HK-2 (cell line): ENCODE measurements around the gene COL18A1.

Source experiments
- DNase-seq: peaks from one replicate; pipeline ENCODE4 v3.0.0-alpha.2; 2018; ENCODE audit not compliant: unreplicated experiment

Gene COL18A1

DNA sequence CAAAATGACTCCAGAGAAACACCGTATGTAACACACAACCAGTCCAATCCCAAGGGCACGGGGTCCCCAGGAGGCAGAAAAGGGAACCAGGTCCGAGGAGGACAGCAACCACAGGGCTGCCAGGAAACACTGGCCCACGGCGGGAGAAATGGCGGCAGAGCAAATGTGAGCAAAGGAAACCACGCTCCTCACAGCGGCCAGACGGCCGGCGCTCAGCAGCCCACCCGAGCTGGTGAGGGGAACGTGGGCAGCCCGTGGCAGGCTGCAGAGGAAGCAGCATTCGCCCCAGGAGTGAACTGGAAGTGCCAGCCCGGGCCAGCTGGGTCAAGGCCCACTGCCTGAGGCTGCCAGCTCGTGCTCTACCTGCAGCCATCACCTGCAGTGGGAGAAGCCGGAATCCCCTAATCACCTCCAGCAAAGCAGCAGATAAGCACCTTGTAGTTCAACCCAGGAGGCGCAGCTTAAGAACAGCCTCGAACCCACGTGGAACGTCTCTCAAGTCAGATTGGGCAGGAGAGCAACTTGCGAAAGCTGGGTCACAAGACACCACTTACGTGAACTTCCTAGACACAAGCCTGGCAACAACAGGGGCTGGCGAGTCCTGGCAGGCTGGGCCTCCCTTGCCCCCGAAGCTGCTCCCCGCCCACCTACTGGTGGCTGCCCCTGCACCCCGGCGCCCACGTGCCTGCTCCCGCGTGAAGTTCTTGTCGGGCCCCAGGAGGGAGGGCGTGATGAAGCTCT, 130.5 kb downstream of the COL18A1 start:
- no peak for DNase-seq

DNA sequence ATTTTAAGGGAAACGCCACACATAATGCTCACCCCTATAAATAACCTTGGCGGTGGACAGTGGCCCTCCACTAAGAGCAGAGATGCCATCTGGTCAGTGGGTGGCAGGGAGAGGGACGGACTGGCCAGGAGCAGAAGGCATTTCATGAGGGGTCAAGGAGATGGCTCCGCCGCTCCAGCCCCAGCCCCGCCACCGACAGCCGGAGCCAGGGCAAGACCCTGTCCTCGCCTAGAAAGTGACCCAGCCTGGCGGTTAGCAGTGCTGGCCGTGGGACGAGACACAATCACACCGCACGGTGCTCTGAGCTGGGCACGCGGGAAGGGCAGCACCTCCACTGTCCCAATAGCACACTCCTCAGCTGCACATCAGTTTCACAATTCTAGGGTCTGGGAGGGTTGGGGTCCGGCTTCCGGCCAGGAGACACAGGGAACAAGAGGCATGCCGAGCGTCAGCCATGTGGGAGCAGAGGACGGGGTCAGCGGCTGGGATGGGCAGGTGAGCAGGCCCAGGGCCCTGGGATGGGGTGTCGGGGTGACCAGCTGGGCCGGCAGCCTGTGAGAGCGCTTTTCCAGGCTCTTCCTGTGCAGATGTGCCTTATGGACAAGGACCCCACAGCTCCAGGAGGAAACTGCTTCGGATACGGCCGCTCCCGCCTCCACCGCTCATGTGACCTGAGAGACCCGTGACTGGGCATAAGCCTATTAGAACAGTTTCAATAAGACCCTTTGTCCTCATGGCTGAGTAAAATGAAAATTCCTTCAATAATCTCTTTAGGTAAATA, 131.5 kb downstream of the COL18A1 start:
- no peak for DNase-seq

- DNase-seq: no peak
Observed at GRCh38 chr21:45537111-45537745, 132.3 kb downstream of the COL18A1 start.

DNA sequence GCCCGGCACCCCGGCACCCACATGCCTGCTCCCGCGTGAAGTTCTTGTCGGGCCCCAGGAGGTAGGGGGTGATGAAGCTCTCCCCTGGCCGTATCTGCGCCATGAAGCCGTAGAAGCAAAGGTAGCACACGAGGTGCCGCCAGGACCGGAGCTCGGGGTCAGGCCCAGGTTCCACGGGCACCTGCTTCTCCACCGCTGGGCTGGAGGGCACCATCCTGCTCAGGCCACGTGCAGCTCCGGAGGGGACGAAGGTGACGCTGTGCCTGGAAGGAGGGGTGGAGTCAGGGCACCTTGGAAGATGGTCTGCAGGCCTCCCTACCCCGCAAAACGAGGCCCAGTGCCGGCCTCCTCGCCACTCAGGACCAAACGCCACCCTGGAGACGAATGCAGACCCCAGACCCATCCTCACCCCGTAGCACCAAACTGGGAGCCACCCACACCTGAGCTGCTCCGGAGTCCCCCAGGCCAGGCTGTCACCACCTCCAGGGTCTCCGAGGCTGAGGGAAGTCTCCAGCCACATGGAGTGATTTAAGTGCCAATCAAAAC, 132.9 kb downstream of the COL18A1 start:
- no peak for DNase-seq

GRCh38 chr21:45538381-45539045, 133.5 kb downstream of the COL18A1 start:
- no peak for DNase-seq

- no peak for DNase-seq
Observed at GRCh38 chr21:45539046-45539795, 134.3 kb downstream of the COL18A1 start.

- no peak for DNase-seq
Observed at GRCh38 chr21:45539796-45540600, 135.0 kb downstream of the COL18A1 start.

GRCh38 chr21:45540601-45540970, 135.6 kb downstream of the COL18A1 start:
- no peak for DNase-seq

- peak; percentile 50 for DNase-seq
Observed at GRCh38 chr21:45541221-45542039, 136.5 kb downstream of the COL18A1 start.

DNA sequence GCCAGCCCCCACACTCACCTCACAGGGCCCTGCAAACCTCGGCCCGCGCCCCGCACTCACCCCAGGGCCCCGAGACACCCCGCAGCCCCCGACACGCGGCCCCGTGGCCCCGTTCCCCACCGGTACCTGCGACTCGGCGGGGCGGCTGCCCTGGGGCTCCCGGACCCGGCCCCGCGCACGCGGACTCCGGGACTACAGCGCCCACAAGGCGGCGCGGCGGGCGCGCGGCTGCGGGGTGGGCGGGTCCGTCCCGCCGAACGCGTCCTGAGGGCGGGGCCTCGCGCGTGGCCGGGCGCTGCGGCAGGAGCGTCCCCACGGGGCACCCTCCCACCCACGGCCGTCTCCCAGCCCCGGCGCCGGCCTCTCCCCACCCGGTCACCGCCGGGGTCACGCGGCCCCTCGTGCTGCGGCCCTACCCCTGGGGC, 137.3 kb downstream of the COL18A1 start, which contains the start of gene SLC19A1:
Gene SLC19A1 (minus strand): TSS at position 199 of the 425 bp plus-strand sequence. CDS start 4,481 bp downstream, outside the sequence.
- DNase-seq: peak; percentile 47

DNA sequence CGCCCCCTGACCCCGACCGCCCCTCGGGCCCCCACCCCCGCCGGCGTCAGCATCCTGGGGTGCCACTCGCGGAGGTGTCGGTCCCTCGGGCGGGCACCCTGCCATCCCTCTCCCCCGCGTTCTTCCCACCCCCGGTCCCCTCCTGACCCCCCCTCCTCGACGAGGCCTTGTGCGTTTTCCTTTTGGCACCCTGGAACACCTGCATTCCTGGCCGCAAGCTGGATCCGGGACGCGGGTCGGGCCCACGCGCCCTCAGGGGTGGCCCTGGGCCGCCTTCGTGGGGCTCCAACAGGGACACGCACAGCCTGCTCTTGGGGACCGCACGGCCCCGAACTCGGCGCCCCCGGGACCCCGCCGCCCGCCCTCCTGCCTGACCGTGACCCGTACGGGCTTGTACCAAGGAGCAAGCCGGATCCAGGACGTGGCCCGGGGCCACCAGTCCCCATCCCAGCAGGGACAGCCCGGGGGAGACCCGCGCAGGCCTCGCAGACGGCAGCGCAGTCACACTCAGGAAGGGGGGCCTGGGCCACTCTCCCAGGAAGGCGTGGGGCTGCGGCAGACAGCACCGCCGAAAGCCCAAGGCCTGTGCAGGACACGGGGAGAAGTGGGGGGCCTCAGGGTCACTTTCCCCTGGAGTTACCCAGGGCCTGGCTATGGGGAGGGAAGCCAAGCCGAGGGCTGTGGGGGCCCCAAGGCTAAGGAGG, 137.9 kb downstream of the COL18A1 start:
- no peak for DNase-seq

DNA sequence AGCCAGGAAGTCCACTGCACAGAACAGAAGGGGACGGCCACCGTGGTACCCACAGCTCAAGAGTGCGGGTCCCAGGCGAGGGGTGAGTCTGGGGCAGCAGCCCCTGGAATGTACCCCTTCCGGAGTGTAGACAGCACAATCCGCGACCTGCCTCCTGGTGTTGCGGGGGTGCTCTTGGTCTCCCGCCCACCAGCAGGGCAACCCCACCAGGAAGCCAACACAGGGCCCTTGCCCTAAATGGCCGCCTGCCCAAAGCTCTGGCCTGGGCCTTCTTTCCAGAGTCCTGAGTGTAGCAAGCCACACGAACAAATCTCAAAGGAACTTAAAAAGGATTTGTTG, 138.4 kb downstream of the COL18A1 start:
- no peak for DNase-seq

DNA sequence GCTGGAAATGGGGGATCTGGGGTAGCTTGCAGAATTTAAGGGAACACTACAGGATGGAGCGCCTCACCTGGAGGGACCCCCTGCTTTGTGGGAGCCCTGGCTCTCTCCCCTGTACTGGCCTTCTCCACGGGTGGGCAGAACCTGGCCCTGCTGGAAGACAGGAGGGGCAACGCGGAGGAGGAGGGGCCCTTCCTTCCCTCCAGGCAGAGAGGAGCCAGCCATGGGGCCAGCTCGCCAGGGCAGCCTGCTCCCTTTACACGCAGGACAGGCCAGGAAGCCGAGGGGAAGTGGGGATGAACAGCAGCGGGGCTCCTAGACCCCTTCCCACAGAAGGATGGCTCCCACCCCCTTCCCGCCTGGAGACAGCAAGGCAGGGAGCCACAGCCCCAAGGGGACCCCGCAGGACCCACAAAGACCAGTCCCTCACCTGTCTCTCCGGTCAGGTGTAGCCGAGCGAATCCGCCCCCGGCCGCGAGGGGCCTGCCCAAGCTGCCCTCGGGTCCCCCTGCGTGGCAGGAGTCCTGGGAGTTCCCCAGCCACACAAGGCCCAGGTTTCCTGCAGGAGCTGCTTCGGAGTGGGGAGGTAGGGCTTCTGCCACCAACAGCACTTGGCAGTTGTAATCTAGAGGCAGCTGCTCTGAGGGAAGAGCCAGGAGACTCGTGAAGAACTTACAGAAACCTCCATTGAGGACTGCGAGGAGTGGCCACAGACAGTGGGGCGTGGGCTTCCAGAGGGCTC, 138.9 kb downstream of the COL18A1 start:
- no peak for DNase-seq

DNA sequence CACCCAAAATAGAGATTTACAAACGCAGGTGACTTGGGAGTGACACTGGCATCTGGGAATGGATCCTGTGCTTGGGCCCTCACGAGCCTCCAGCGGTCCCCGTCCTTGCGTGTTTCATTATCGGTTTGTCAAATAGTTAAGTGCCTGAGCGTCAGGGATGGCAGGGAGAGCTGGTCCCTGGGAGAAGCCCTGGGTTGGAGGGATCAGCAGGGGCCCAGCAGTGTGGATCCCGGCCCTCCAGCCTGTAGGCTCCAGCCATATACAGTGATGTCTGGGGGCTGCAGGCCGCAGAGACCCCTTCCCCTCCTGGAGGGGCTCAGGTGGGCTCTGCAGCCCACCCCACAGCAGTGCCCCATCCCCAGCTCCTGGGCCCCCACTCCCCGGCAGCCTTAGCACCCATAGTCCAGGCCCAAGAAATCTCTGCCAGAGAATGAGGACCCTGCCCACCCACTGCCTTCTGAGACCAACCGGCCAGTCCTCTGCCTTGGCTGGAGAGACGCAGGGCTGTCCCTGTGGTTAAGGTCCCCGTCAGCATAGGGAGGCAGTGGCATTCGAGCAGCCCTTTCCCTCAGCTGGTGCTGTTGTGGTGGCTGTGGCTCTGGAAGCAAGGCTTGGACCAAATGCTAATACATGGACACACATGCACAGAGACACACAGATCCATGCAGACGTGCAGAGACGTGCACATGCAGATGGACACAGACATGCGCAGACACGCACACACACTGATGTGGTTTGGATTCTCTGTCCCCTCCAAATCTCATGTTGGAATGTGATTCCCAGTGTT, 139.7 kb downstream of the COL18A1 start:
- no peak for DNase-seq

DNA sequence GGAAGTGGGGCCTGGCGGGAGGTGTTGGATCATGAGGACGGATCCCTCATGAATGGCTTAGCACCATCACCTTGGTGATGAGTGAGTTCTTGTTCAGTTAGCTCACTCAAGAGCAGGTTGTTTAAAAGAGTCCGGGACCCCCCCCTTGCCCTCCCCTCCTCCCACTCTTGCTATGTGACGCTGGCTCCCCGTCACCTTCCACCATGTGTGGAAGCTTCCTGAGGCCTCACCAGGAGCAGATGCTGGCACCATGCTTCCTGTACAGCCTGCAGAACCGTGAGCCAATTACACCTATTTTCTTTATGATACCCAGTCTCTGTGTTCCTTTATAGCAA, 140.2 kb downstream of the COL18A1 start:
- DNase-seq: no peak

DNA sequence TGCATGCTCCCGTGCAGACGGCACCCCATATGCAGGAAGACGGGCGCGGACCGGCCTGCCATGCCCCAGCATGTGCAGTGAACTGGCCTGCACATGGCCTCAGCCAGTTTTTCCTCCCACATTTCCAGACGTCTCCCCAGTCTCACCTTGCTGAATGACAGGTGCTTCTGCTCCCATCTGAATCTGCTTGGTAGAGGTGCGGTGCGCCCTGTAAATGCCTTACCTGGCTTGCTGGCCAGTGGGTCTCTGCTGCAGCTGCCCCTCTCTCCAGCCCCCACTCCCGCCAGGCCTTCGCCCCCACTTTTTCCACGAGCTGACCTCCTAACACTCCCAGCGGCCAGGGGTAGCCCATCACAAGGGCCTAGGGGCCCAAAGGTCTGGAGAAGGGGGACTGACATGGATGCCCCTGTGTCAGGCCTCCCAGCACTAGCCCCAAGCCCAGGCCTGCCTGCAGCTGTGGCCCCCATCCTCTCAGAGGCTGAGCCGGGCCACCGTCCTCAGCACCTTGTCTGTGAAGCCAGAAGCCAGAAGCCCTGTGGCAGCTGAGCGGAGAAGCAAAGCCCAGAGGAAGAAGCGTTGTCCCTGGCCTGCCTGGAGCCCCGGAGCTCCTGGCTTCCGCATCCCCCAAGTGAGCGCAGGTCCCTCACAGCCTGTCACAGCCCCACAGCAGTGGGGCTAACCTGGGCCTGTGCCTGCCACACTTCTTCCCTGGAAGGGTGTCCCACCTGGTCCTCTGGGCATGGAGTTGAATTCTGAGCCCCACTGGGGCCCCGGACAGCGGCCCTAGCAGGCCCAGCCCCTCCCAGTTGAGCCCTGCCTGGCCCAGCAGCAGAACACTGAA, 140.9 kb downstream of the COL18A1 start:
- DNase-seq: no peak
